Occipital lobe (tissue), 2 donors: Measurements from ENCODE around the gene THEMIS2. TPM values are rescaled to one million over a fixed set of nuclear protein-coding genes. Genes with fewer than 3 reads are reported as not detected.
"Not testable (repeated sequence)": the region's sequence is repeated elsewhere in the genome, so short reads cannot be mapped to it uniquely, and the experiment has no call there.

ENCODE experiments used
- DNase-seq: peaks from one replicate; lab custom pipeline; 2025; lab: John Stamatoyannopoulos, UW
- total RNA-seq: library from RNA; depleted of rRNA; stranded (reverse); fragments of >200 nt; gene quantifications from one replicate; pipeline ENCODE4 v1.2.3, GENCODE V29; 2014

The THEMIS2 gene
- total RNA-seq, result 3.4 TPM

GRCh38 chr1:27872059-27872801 lies at the start of gene THEMIS2:
TSS of gene THEMIS2 (plus strand) at chr1:27872544. CDS start at chr1:27872572, 28 bp downstream.
- DNase-seq, result peak; percentile 43

- DNase-seq, result no peak
Observed at GRCh38 chr1:27823784-27824183, 48.6 kb upstream of the THEMIS2 start.

- no peak for DNase-seq
Observed at GRCh38 chr1:27824411-27824810, 47.9 kb upstream of the THEMIS2 start.

- DNase-seq, result not testable (repeated sequence)
Observed at GRCh38 chr1:27829339-27829960, 42.9 kb upstream of the THEMIS2 start.

- DNase-seq, result peak; percentile 85
Observed at GRCh38 chr1:27830621-27831440, 41.5 kb upstream of the THEMIS2 start, which contains the start of gene PPP1R8. TSS of gene PPP1R8 (plus strand) at chr1:27830782. CDS start at chr1:27830836, 54 bp downstream.

GRCh38 chr1:27831568-27832410 lies 40.6 kb upstream of the THEMIS2 start:
- DNase-seq, result no peak

GRCh38 chr1:27832762-27833161 lies 39.6 kb upstream of the THEMIS2 start:
- no peak for DNase-seq

- no peak for DNase-seq
Observed at GRCh38 chr1:27833470-27833869, 38.9 kb upstream of the THEMIS2 start.

- no peak for DNase-seq
Observed at GRCh38 chr1:27835046-27835445, 37.3 kb upstream of the THEMIS2 start.

- DNase-seq, result no peak
Observed at GRCh38 chr1:27835501-27835900, 36.8 kb upstream of the THEMIS2 start.

GRCh38 chr1:27849951-27850350 lies 22.4 kb upstream of the THEMIS2 start:
- no peak for DNase-seq

- no peak for DNase-seq
Observed at GRCh38 chr1:27855085-27855484, 17.3 kb upstream of the THEMIS2 start.

GRCh38 chr1:27856561-27857343 lies 15.6 kb upstream of the THEMIS2 start:
- DNase-seq, result no peak

- not testable (repeated sequence) for DNase-seq
Observed at GRCh38 chr1:27857552-27857951, 14.8 kb upstream of the THEMIS2 start.

GRCh38 chr1:27858072-27858948 lies 14.0 kb upstream of the THEMIS2 start:
- peak; percentile 59 for DNase-seq

- no peak for DNase-seq
Observed at GRCh38 chr1:27858949-27859576, 13.3 kb upstream of the THEMIS2 start.

- no peak for DNase-seq
Observed at GRCh38 chr1:27861436-27861835, 10.9 kb upstream of the THEMIS2 start.

- DNase-seq, result no peak
Observed at GRCh38 chr1:27862004-27862403, 10.3 kb upstream of the THEMIS2 start.
